Measurements from ENCODE around the gene BIN1.
"Not testable (repeated sequence)": the region's sequence is repeated elsewhere in the genome, so short reads cannot be mapped to it uniquely, and the experiment has no call there.

The BIN1 gene

GRCh38 chr2:127134833-127135830, 28.2 kb upstream of the BIN1 start:
- DNase-seq (ENCODE audit: insufficient read length, low spot score): no peak
- FAIRE-seq: no peak

DNA sequence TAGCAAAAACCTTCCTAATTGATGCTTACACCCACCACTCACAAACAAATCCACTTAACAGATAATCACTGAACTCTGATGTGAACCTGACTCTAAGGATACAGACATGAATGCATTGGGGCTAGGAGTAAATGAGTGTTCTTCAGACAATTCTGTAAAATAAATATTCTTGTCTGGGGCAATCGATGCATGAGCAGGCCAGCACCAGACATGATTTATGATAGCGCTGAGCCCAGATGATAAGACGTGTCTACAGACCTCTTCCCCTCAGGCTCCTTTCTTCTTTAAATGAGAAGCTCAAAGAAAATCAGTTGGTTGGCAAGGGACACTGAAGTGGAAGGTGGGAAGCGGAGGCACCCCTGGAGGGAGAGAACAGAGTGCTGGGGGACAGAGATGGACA, 27.3 kb upstream of the BIN1 start:
- DNase-seq (ENCODE audit: insufficient read length, low spot score): no peak
- FAIRE-seq: no peak

DNA sequence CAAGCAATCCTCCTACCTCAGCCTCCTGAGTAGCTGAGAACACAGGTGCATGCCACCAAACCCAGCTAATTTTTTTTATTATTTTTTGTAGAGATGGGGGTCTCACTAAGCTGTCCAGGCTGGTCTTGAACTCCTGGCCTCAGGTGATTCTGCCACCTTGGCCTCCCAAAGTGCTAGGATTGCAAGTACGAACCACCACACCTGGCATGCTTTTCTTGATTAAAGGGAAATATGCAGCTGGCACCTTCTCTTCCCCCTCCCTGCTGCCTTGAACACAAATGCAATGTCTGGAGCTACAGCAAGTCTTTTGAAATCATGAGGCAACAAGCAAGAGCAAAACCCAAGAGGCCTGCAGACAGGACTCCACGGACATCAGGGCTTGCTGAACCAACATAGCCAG, 26.8 kb upstream of the BIN1 start:
- FAIRE-seq: no peak
- DNase-seq (ENCODE audit: insufficient read length, low spot score): no peak

- FAIRE-seq: no peak
- no peak for DNase-seq (ENCODE audit: insufficient read length, low spot score)
These were observed 23.5 kb upstream of the BIN1 start for GRCh38 chr2:127130421-127130820.

GRCh38 chr2:127129937-127130336, 23.0 kb upstream of the BIN1 start:
- FAIRE-seq (no peak), DNase-seq (ENCODE audit: insufficient read length, low spot score) (no peak)

DNA sequence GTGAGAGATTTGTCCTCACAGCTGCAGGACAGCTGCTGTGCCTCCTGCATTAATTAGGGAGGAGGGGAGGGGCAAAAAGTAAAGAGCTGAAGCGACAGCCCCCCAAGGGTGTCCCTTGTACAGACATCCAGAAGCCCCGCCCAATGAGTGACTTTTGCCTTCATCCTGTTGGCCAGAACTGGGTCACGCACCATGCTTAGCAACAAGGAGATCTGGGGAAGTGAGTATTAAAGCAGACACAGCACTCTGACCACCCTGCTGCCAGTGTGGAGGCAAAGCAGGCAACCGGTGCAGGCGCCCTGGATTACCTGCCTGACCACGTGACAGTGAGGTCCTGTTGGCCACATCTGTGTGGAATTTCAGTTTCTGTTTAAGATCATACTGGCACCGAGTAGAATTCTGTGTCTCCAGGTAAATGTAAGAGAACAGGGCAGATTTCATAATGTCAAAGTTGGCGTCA, 21.5 kb upstream of the BIN1 start:
- peak; percentile 69 for DNase-seq (ENCODE audit: insufficient read length, low spot score)
- FAIRE-seq: peak; percentile 97

GRCh38 chr2:127125821-127126220, 18.9 kb upstream of the BIN1 start:
- FAIRE-seq (no peak), DNase-seq (ENCODE audit: insufficient read length, low spot score) (no peak)

DNA sequence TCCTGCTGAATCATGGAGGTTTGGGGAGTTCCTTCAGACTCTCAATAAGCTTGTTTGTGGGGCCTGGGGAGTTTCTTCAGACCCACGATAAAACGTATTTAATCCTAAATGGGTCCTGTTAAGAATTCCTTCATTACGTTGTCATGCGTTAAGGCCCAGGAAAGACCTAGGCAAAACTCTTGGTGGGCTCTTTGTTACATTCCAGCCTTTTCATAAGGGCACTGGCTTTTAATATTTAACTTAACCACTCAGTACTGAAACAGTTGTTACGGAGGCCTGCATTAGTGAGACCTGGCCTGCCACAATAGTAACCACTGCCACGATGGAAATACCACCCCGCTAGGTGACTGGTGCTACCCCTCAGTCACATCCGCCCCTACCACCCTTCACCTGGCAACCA, 17.5 kb upstream of the BIN1 start:
- DNase-seq (ENCODE audit: insufficient read length, low spot score): no peak
- no peak for FAIRE-seq

DNA sequence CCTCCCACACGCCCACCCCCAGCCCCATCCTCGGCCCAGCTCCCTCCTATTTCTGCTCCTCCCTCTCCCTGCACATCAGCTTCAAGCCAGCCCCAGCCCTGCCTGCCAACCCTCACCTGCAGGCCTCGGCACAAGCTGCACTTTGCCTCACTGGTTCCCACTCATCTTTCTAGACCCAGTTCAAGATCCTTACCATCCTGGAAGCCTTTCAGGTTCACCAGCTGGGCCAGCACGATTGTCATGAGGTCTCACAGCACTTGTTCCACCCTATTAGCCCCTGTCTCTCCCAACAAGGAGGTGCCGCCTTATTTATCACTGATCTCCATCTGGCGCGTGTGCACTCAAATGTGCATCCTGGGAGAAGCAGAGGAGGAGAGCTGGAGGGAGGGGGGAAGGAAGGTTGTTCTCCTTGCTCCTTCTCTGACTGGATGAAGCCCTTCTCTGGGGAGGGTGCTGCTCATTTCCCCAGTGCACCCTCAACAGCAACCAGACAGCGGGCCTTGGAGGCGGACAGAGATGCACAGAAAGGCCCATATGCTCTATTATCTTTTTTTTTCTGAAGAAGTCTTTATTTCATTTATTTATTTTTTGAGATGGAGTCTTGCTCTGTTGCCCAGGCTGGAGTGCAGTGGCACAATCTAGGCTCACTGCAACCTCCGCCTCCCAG, 15.5 kb upstream of the BIN1 start:
- DNase-seq (ENCODE audit: insufficient read length, low spot score) (no peak), FAIRE-seq (no peak)

DNA sequence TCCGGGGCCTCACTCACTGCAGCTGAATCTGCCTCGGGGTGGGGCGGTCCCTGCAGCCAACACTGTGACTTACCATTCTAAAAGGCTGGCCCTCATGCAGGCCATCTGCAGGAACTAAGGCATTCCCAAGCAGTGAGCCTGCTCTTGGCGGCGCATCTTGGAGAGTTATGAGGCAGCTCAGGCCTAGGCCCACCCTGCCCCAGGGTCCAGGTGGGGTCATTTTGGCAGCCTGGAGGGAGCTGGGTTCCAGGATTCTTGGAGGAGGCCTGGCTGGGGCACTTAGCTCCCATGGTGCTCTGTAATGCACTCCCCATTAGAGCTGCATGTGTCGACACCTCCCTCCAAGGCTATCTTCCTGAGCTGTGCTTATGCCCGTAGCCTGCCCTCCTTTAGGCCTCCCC, 14.8 kb upstream of the BIN1 start:
- no peak for FAIRE-seq

DNA sequence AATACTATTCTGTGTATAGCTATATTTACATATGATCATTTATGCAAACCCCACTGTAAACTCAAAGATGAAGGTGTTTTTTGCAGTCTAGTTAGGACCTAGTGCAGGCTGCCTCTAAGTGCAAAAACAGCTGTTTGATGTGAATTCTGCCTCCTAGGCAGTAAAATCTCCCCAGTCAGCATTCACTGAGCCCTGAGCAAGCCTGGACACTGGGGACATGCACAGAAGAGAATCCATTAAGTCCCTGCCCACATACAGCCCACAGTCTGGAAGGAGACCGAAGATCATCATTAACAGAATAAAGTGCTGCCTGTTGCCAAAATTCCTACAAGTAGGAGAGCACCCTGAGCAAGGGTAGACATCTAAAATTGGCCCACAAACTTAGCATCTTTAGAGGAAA, 14.4 kb upstream of the BIN1 start:
- FAIRE-seq (no peak), DNase-seq (ENCODE audit: insufficient read length, low spot score) (no peak)

More for the DNA sequence above, 14.8 kb upstream of the BIN1 start:
- DNase-seq (ENCODE audit: insufficient read length, low spot score): no peak

DNA sequence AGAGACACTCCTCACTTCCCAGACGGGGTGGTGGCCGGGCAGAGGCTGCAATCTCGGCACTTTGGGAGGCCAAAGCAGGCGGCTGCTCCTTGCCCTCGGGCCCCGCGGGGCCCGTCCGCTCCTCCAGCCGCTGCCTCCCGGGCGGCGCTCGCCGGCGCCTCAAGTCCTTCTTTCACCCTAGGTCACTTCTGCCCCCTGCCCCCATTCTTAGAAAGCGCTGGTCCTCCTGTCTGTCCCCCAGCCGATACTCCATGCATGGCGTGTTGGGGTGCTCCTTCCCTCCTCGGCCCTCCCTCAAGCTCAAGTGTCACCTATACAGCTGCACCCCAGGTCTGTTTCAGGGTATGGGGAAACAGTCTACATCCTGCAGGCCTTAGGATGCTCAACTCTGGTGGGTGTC, 13.5 kb upstream of the BIN1 start:
- not testable (repeated sequence) for FAIRE-seq; DNase-seq (ENCODE audit: insufficient read length, low spot score)

DNA sequence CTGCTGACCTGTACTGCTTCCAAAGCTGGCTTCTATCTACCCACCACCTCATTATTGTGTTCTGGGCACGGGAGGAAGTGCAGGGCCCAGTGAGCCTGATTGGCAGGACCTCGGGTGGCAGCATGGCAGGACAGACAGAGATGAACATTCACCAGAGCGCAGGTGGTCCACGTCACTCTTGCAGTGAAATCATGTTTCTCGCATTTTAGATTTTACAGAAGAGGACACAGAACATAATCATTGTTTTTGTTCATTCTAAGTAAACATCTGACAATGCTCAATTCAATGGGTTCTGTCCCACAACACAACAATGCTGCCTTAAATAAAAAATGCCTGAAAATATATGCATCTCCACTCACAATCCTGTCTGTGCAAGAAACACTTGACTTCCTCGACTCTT, 11.5 kb upstream of the BIN1 start:
- no peak for DNase-seq (ENCODE audit: insufficient read length, low spot score)
- no peak for FAIRE-seq

DNA sequence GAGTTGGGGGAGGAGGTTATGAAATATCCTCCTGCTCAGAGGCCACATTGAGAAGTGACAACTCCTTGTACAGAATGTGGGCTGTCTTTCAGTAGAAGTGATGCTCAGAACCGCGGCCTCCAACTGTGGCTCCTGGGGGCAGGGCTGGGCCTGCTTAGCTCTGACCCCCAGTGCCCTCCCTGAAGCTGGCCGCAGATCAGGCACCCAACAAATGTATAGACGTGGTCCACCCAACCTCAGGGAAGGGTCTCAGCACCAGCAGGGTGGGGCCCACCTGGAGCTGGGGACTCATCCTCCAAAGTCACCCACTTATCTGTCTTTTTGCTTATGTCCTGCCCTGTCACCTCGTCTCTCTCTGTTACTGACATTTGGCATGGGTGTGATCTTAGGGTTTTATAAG, 11.1 kb upstream of the BIN1 start:
- FAIRE-seq (no peak), DNase-seq (ENCODE audit: insufficient read length, low spot score) (no peak)

GRCh38 chr2:127117603-127118002, 10.6 kb upstream of the BIN1 start:
- FAIRE-seq (no peak), DNase-seq (ENCODE audit: insufficient read length, low spot score) (no peak)

DNA sequence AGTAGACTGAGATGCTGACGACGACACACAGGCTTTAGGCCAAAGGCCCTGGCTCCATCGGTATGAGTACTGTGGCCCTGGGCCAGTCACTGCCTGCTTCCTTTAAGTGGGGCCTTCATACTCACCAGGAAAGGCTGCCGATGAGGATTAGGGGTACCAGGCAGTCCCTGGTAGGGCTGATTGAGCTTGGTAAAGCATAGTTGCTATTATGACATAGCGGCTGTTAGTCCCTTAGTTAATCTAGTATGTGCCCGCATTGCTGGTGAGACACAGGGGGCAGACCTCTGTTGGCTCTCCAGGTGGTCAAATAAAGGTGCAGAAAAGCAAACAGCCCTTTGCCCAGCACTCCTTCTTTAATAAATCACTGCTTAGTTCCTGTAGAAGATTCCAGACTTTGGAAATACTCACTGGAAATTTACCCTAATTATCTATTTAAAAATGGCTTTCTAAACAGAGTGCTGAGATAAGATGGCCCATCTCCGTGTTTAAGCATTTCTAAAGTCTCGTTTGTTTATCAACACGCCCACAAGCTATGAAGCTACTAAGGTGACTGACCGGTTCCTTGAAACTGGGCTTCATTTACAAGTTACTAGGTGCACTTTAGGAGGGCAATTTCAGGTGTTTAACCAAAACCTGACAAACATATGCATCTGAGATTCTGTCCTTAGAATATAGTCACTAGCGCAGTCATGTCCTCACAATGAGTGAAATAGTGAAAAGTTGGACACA, 8.7 kb upstream of the BIN1 start:
- no peak for FAIRE-seq
- DNase-seq (ENCODE audit: insufficient read length, low spot score): no peak

DNA sequence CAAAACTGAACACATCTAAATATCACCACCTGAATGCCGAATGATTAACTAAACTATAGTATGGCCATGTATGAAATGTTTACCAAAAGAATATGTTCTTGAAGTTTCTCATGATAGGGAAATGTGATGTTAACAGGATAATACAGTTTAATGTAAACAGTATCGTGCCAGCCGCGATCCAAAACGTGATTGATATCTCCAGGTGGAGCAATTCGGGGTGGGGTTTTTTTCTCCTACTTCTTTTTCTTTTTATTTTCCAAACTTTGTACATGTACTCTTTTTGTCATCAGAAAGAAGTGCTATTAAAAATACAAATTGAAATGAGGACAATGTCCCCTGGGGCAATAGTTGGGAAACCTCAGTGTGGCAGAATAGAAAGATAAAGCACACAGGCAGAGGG, 4.0 kb upstream of the BIN1 start:
- DNase-seq (ENCODE audit: insufficient read length, low spot score): no peak
- no peak for FAIRE-seq

GRCh38 chr2:127108090-127108523, 1.2 kb upstream of the BIN1 start:
- FAIRE-seq (no peak), DNase-seq (ENCODE audit: insufficient read length, low spot score) (no peak)

- no peak for DNase-seq (ENCODE audit: insufficient read length, low spot score)
- FAIRE-seq: no peak
These were observed 657 bp upstream of the BIN1 start for GRCh38 chr2:127107622-127107999.

DNA sequence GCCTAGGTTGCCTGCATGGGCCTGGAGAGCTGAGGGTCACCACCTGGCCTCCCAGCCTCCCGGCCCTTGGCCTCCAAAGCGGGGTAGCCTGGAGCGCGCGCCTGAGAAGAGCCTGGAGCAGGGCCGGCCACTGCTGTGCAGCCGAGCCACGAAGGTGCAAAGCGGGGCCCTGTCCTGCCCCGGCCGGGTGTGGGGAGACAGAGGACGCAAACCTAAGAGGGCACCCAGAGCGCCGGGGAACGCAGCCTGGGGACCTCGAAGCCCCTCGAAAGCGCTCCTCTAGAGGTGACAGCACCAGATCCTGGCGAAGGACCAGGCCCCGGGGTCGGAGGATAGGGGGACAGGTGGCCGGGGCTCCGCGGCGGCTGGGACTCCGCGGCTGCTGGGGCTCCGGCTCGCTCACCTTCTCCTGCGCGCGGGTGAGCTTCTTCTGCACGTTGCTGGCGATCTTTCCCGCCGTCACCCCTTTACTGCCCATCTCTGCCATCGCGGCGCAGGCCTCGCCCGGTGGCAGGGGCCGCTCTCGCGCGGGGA, 430 bp downstream of the BIN1 start:
- FAIRE-seq (peak; percentile 18), DNase-seq (ENCODE audit: insufficient read length, low spot score) (no peak)

Measured in GM19239 (cell line).